CD4-positive, alpha-beta T cell (primary cell): ENCODE data around the gene REPS2. TPM values are rescaled to one million over a fixed set of nuclear protein-coding genes. Genes with fewer than 3 reads are reported as not detected.

Experiments
- ATAC-seq: fragments of 200-7000 bp; cut with Tn5 transposase; one replicate; pipeline ENCODE4 v1.10.0; 2022; ENCODE audit warnings: mild to moderate bottlenecking; ENCODE audit not compliant: poor library complexity
- CTCF ChIA-PET: fragments of 350-600 bp; sonication (Branson Sonifier 250); formaldehyde crosslinking; loops from one replicate; lab custom pipeline; 2021; ENCODE audit warnings: antibody characterized with exemption, inconsistent platforms; lab: Charles Lee
- POLR2A ChIA-PET: fragments of 350-600 bp; sonication (Branson Sonifier 250); formaldehyde crosslinking; loops from one replicate; lab custom pipeline; 2021; ENCODE audit warnings: antibody characterized with exemption, inconsistent platforms; lab: Charles Lee
- DNase-seq, 14 experiments: peaks; one replicate each; pipeline ENCODE4 v3.0.0-alpha.2; 2013 to 2020; ENCODE audit warnings: mixed read lengths in 2 of 14
- H3K27ac ChIP-seq, 2 donors: one replicate each; pipeline versions ENCODE4 v1.5.1 to v1.7.0; 2013; ENCODE audit warnings: low read length in 2 of 2, low read depth in 1 of 2, mild to moderate bottlenecking in 1 of 2
- H3K27me3 ChIP-seq, 2 experiments: 1 replicate in 1 of 2; 2 replicates in 1 of 2; pipeline versions ENCODE4 v1.6.1 to v1.7.0; 2013; ENCODE audit warnings: low read length in 2 of 2, control low read depth in 1 of 2, mild to moderate bottlenecking in 1 of 2, moderate library complexity in 1 of 2; ENCODE audit not compliant: insufficient read depth in 2 of 2, control insufficient read depth in 1 of 2
- H3K36me3 ChIP-seq: one replicate; pipeline ENCODE4 v1.6.1; 2013; ENCODE audit warnings: low read length, control low read depth; ENCODE audit not compliant: insufficient read depth
- H3K4me1 ChIP-seq: one replicate; pipeline ENCODE4 v1.6.1; 2013; ENCODE audit warnings: low read length, control low read depth; ENCODE audit not compliant: insufficient read depth
- H3K4me3 ChIP-seq: one replicate; pipeline ENCODE4 v1.5.1; 2013; ENCODE audit warnings: mild to moderate bottlenecking, low read length, moderate library complexity
- H3K9me3 ChIP-seq, 2 experiments: 1 replicate in 1 of 2; 2 replicates in 1 of 2; pipeline versions ENCODE4 v1.6.1 to v1.7.0; 2013; ENCODE audit warnings: low read length in 2 of 2, mild to moderate bottlenecking in 2 of 2, control low read depth in 1 of 2, moderate library complexity in 1 of 2; ENCODE audit not compliant: control insufficient read depth in 1 of 2, insufficient read depth in 1 of 2
- H3K27ac Mint-ChIP-seq: one replicate; pipeline ENCODE4 v1.8.0; 2020; ENCODE audit warnings: mixed read lengths
- H3K27me3 Mint-ChIP-seq: one replicate; pipeline ENCODE4 v1.8.0; 2021; ENCODE audit warnings: mixed read lengths
- H3K36me3 Mint-ChIP-seq: one replicate; pipeline ENCODE4 v1.8.0; 2021; ENCODE audit warnings: low read depth, mixed read lengths
- H3K4me1 Mint-ChIP-seq: one replicate; pipeline ENCODE4 v1.8.0; 2021; ENCODE audit warnings: low read depth, mixed read lengths
- H3K4me3 Mint-ChIP-seq: one replicate; pipeline ENCODE4 v1.8.0; 2020; ENCODE audit warnings: mild to moderate bottlenecking, mixed read lengths
- H3K9me3 Mint-ChIP-seq: one replicate; pipeline ENCODE4 v1.8.0; 2020; ENCODE audit warnings: mixed read lengths
- intact Hi-C, 2 experiments: fragments of 100-400 bp; cut with DNase I in 1 of 2; cut with micrococcal nuclease in 1 of 2; formaldehyde crosslinking; loops; one replicate each; pipeline versions ENCODE4 v1.15.1 to v1.9.0; 2023 to 2025; cut with DNase I, micrococcal nuclease
- total RNA-seq, 174 experiments: library from RNA in 2 of 174; stranded (reverse) in 2 of 174; gene quantifications; one replicate each; pipeline ENCODE4 v1.2.3 and lab custom pipeline; 2021 to 2026
- TF ChIP-seq, protein P1 (sequence below): fragments of 200-600 bp; IDR thresholded peaks from one replicate; pipeline ENCODE4 v1.8.0; 2022; ENCODE audit warnings: antibody characterized with exemption, mild to moderate bottlenecking

REPS2 gene
- total RNA-seq, 2 experiments from 2014 or later = 0.53 to 0.60 TPM

DNA sequence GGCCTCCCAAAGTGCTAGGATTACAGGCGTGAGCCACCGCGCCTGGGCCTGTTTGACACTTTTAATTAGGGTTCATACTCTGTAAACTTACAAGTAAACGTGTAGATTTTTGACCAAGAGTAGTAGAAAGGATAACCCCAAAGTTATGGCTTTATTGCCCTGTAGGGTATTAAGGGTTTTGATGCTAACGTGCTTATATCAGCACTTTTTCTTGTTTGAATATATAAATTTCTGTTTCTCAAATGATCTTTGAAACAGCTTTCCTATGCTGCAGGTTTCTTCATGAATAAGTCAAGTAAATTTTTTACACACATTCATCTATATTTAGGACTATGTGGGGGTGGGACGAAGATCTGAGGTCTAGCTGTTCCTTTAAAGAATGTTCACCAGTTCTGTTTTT is 29.3 kb upstream of the REPS2 start:
- ChIA-PET POLR2A (no interaction called here), CTCF (no interaction called here)
- no peaks in the 10 kb centered on the region for H3K4me1 ChIP-seq
- intact Hi-C loops = no loop called here
- H3K27ac ChIP-seq = no peak overlapping the region
- Mint-ChIP-seq H3K4me3 (no peak overlapping the region), H3K36me3 (no peaks in the 10 kb centered on the region), H3K9me3 (no peaks in the 10 kb centered on the region), H3K4me1 (no peaks in the 10 kb centered on the region), H3K27ac (no peak overlapping the region), H3K27me3 (peaks cover 5% of the 10 kb centered on the region)
- no peak overlapping the region for H3K4me3 ChIP-seq
- DNase-seq = no peak
- TF ChIP-seq, protein P1, sequence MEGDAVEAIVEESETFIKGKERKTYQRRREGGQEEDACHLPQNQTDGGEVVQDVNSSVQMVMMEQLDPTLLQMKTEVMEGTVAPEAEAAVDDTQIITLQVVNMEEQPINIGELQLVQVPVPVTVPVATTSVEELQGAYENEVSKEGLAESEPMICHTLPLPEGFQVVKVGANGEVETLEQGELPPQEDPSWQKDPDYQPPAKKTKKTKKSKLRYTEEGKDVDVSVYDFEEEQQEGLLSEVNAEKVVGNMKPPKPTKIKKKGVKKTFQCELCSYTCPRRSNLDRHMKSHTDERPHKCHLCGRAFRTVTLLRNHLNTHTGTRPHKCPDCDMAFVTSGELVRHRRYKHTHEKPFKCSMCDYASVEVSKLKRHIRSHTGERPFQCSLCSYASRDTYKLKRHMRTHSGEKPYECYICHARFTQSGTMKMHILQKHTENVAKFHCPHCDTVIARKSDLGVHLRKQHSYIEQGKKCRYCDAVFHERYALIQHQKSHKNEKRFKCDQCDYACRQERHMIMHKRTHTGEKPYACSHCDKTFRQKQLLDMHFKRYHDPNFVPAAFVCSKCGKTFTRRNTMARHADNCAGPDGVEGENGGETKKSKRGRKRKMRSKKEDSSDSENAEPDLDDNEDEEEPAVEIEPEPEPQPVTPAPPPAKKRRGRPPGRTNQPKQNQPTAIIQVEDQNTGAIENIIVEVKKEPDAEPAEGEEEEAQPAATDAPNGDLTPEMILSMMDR = no peak
- H3K9me3 ChIP-seq = no peaks in the 10 kb centered on the region
- ATAC-seq = no peak
- H3K36me3 ChIP-seq = no peaks in the 10 kb centered on the region
- H3K27me3 ChIP-seq = no peaks in the 10 kb centered on the region

DNA sequence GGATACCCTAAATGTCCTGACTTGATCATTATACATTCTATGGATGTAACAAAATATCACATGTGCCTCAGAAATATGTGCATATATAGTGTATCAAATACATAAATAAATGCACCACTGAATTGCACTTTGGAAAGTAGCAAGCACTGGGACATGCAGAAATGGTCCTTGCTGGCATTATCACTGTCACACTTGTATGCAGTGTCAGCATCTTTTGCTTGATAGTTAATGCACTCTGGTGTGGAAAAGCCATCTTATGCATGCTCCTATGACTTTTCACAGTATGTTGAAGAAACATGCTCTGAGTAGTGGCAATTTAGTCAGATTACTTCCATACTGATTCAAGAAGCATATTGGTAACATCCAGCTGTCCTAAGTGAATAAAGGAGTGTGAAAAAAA is 27.5 kb upstream of the REPS2 start:
- H3K9me3 Mint-ChIP-seq = no peaks in the 10 kb centered on the region
- intact Hi-C loops = no loop called here
- H3K4me3 Mint-ChIP-seq = no peak overlapping the region
- H3K4me1 ChIP-seq = no peaks in the 10 kb centered on the region
- H3K36me3 Mint-ChIP-seq = no peaks in the 10 kb centered on the region
- CTCF ChIA-PET = no interaction called here
- H3K9me3 ChIP-seq = no peaks in the 10 kb centered on the region
- no peak overlapping the region for H3K4me3 ChIP-seq
- H3K4me1 Mint-ChIP-seq = no peaks in the 10 kb centered on the region
- POLR2A ChIA-PET = no interaction called here
- H3K27me3 Mint-ChIP-seq = peaks cover 5% of the 10 kb centered on the region
- no peaks in the 10 kb centered on the region for H3K36me3 ChIP-seq
- TF ChIP-seq, protein P1 = no peak
- no peak overlapping the region for H3K27ac Mint-ChIP-seq
- DNase-seq (no peak), ATAC-seq (no peak)
- no peaks in the 10 kb centered on the region for H3K27me3 ChIP-seq
- no peak overlapping the region for H3K27ac ChIP-seq

DNA sequence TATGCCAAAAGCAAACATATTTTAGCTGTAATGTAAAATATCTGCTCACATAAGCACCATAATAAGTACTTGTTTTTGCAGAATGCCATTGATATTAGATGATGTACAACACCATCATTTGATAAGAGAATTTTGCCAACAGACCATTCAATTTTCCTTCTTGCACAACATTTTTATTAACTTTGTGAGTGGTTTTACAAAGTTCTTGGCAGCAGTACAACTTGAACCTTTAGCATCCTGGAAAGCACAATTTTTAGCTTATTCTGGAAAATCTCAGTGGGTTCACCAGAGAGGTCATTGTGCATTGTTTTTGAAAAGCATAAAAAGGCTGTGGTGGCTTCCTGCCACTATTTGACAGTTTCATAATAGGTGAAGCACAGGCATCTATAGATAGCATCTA is 26.4 kb upstream of the REPS2 start:
- H3K27ac ChIP-seq = no peak overlapping the region
- TF ChIP-seq, protein P1 = no peak
- H3K4me1 Mint-ChIP-seq = no peaks in the 10 kb centered on the region
- ChIA-PET CTCF (no interaction called here), POLR2A (no interaction called here)
- intact Hi-C loops = no loop called here
- no peak overlapping the region for H3K4me3 ChIP-seq
- no peaks in the 10 kb centered on the region for H3K36me3 Mint-ChIP-seq
- H3K9me3 ChIP-seq = no peaks in the 10 kb centered on the region
- H3K4me3 Mint-ChIP-seq = no peak overlapping the region
- H3K27me3 Mint-ChIP-seq = peaks cover 5% of the 10 kb centered on the region
- no peak overlapping the region for H3K27ac Mint-ChIP-seq
- DNase-seq (no peak), ATAC-seq (no peak)
- no peaks in the 10 kb centered on the region for H3K9me3 Mint-ChIP-seq
- H3K36me3 ChIP-seq = no peaks in the 10 kb centered on the region
- no peaks in the 10 kb centered on the region for H3K4me1 ChIP-seq
- no peaks in the 10 kb centered on the region for H3K27me3 ChIP-seq
